ENCODE results near the gene SPATA13. TPM values are rescaled to one million over a fixed set of nuclear protein-coding genes. Genes with fewer than 3 reads are reported as not detected.

SPATA13 gene
- total RNA-seq, 1 experiment from 2014 or later, result 14.1 TPM

DNA sequence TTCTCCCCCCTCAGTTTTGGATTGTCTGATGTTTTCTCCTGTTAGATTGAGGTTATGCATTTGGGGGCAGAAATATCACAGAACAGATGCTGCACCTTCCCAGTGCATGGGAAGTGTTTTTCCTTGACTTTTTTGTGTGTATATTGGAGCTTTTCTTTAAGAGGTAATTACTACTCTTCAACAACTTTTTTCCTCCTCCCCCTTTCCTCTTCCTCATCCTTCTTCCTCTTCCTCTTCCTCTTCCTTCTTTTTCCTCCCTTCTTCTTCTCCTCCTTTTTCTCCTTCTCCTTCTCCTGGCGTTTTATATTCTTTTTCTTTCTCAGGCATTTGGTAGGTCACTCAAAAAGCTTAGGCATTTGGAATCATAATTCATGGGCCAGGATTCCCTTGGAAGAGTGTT, 18.1 kb upstream of the SPATA13 start:
- no peaks in the 10 kb centered on the region for H4K20me1 ChIP-seq (ENCODE audit: control insufficient read depth, insufficient read depth, insufficient read length)
- H3K56ac ChIP-seq (ENCODE audit: insufficient read length, low read depth, low read length), result no peak overlapping the region
- H3K14ac ChIP-seq (ENCODE audit: insufficient read depth, low read length), result no peak overlapping the region
- H3K18ac ChIP-seq (ENCODE audit: insufficient read length, low read depth, low read length), result no peak overlapping the region
- no peak overlapping the region for H3K23ac ChIP-seq (ENCODE audit: insufficient read length, low read depth, low read length)
- H2BK120ac ChIP-seq (ENCODE audit: low read depth, low read length, poor library complexity, severe bottlenecking), result no peak overlapping the region
- H4K8ac ChIP-seq (replicated peaks; ENCODE audit: insufficient read length, low read depth, low read length), result no peak overlapping the region
- H3T11ph ChIP-seq (ENCODE audit: low read length), result no peak overlapping the region
- H2AFZ ChIP-seq (ENCODE audit: low read length), result no peak overlapping the region
- H4K5ac ChIP-seq (ENCODE audit: insufficient read length, low read depth, low read length), result no peak overlapping the region
- H3K9me3 Mint-ChIP-seq, result no peaks in the 10 kb centered on the region
- H3K27me3 Mint-ChIP-seq (ENCODE audit: low read depth), result peaks cover 34% of the 10 kb centered on the region
- H3K27ac ChIP-seq (ENCODE audit: insufficient read length, low read depth, low read length), result no peak overlapping the region
- no peak overlapping the region for H2AK5ac ChIP-seq (ENCODE audit: insufficient read length, low read length)
- no peak overlapping the region for H2BK15ac ChIP-seq (ENCODE audit: low read depth, low read length)
- no peaks in the 10 kb centered on the region for H3K9me3 ChIP-seq (ENCODE audit: control insufficient read depth, low read depth, low read length)
- H3K4me1 Mint-ChIP-seq, result peaks cover 31 to 35% of the 10 kb centered on the region in 2 experiments
- no CpG with 5 or more reads among the region's 1 CpG for WGBS (ENCODE audit: extremely low coverage, insufficient read length, low lambda C conversion rate)
- no peak overlapping the region for H3K9ac ChIP-seq (ENCODE audit: extremely low read depth, insufficient read length, low read length)
- no peak overlapping the region for H2BK5ac ChIP-seq (ENCODE audit: insufficient read length, low read length)
- no peak overlapping the region for H3K4me3 Mint-ChIP-seq
- H3K4me2 ChIP-seq (ENCODE audit: insufficient read depth, insufficient read length, low read length), result no peak overlapping the region
- H3K23me2 ChIP-seq (ENCODE audit: insufficient read length, low read depth, low read length, poor library complexity, severe bottlenecking), result no peaks in the 10 kb centered on the region
- H3K79me2 ChIP-seq (ENCODE audit: insufficient read depth, low read length), result no peaks in the 10 kb centered on the region
- no peak overlapping the region for H2BK12ac ChIP-seq (ENCODE audit: insufficient read length, low read depth, low read length)
- H3K4me1 ChIP-seq (ENCODE audit: insufficient read depth, low read length), result peaks cover 9% of the 10 kb centered on the region; the same call in 1 of the 2 replicates
- H2BK20ac ChIP-seq (ENCODE audit: low read depth, low read length, poor library complexity, severe bottlenecking), result no peak overlapping the region
- no peak overlapping the region for H3K27ac Mint-ChIP-seq
- no peak for DNase-seq
- H3K79me1 ChIP-seq (ENCODE audit: insufficient read depth, low read depth, low read length, poor library complexity, severe bottlenecking), result no peaks in the 10 kb centered on the region
- no peak overlapping the region for H4K91ac ChIP-seq (ENCODE audit: insufficient read length, low read depth, low read length)
- H3K36me3 Mint-ChIP-seq (ENCODE audit: insufficient read depth in 1 of 3, low read depth in 3 of 3), result no peaks in the 10 kb centered on the region
- no peak overlapping the region for H3K4ac ChIP-seq (ENCODE audit: low read depth, low read length)
- no peaks in the 10 kb centered on the region; the same call in 1 of the 2 replicates for H3K27me3 ChIP-seq (ENCODE audit: insufficient read depth, low read length)
- TF ChIP-seq, protein P1, sequence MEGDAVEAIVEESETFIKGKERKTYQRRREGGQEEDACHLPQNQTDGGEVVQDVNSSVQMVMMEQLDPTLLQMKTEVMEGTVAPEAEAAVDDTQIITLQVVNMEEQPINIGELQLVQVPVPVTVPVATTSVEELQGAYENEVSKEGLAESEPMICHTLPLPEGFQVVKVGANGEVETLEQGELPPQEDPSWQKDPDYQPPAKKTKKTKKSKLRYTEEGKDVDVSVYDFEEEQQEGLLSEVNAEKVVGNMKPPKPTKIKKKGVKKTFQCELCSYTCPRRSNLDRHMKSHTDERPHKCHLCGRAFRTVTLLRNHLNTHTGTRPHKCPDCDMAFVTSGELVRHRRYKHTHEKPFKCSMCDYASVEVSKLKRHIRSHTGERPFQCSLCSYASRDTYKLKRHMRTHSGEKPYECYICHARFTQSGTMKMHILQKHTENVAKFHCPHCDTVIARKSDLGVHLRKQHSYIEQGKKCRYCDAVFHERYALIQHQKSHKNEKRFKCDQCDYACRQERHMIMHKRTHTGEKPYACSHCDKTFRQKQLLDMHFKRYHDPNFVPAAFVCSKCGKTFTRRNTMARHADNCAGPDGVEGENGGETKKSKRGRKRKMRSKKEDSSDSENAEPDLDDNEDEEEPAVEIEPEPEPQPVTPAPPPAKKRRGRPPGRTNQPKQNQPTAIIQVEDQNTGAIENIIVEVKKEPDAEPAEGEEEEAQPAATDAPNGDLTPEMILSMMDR (conservative IDR thresholded peaks at IDR 0.05), result no peak

All from H9 (cell line).